ENCODE results near the gene PTPRU. TPM values are rescaled to one million over a fixed set of nuclear protein-coding genes. Genes with fewer than 3 reads are reported as not detected.
"Not testable (repeated sequence)": the region's sequence is repeated elsewhere in the genome, so short reads cannot be mapped to it uniquely, and the experiment has no call there.

PTPRU gene
- polyA plus RNA-seq, 4 donors = 8.9 to 19.1 (median 13.4) TPM

GRCh38 chr1:29284286-29284960, 48.1 kb downstream of the PTPRU start:
- DNase-seq (ENCODE audit: low read depth in 4 of 4, low spot score in 3 of 4) = no peak

GRCh38 chr1:29284961-29285560, 48.7 kb downstream of the PTPRU start:
- no peak for DNase-seq (ENCODE audit: low read depth in 4 of 4, low spot score in 3 of 4)

GRCh38 chr1:29285771-29286170, 49.4 kb downstream of the PTPRU start:
- DNase-seq (ENCODE audit: low read depth in 4 of 4, low spot score in 3 of 4) = no peak

- DNase-seq (ENCODE audit: low read depth in 4 of 4, low spot score in 3 of 4) = no peak
Observed at GRCh38 chr1:29286194-29286767, 50.0 kb downstream of the PTPRU start.

GRCh38 chr1:29289493-29289892, 53.2 kb downstream of the PTPRU start:
- DNase-seq (ENCODE audit: low read depth in 4 of 4, low spot score in 3 of 4) = no peak

GRCh38 chr1:29290414-29290985, 54.2 kb downstream of the PTPRU start:
- no peak for DNase-seq (ENCODE audit: low read depth in 4 of 4, low spot score in 3 of 4)

GRCh38 chr1:29291756-29292155, 55.4 kb downstream of the PTPRU start:
- no peak for DNase-seq (ENCODE audit: low read depth in 4 of 4, low spot score in 3 of 4)

GRCh38 chr1:29292344-29292743, 56.0 kb downstream of the PTPRU start:
- no peak for DNase-seq (ENCODE audit: low read depth in 4 of 4, low spot score in 3 of 4)

- no peak for DNase-seq (ENCODE audit: low read depth in 4 of 4, low spot score in 3 of 4)
Observed at GRCh38 chr1:29297450-29297849, 61.1 kb downstream of the PTPRU start.

GRCh38 chr1:29298246-29298645, 61.9 kb downstream of the PTPRU start:
- DNase-seq (ENCODE audit: low read depth in 4 of 4, low spot score in 3 of 4) = no peak

GRCh38 chr1:29299446-29299845, 63.1 kb downstream of the PTPRU start:
- DNase-seq (ENCODE audit: low read depth in 4 of 4, low spot score in 3 of 4) = no peak

- not testable (repeated sequence) for DNase-seq (ENCODE audit: low read depth in 4 of 4, low spot score in 3 of 4)
Observed at GRCh38 chr1:29301732-29302131, 65.4 kb downstream of the PTPRU start.

- DNase-seq (ENCODE audit: low read depth in 4 of 4, low spot score in 3 of 4) = no peak
Observed at GRCh38 chr1:29303201-29304024, 67.1 kb downstream of the PTPRU start.

GRCh38 chr1:29304025-29304684, 67.8 kb downstream of the PTPRU start:
- no peak for DNase-seq (ENCODE audit: low read depth in 4 of 4, low spot score in 3 of 4)

- no peak for DNase-seq (ENCODE audit: low read depth in 4 of 4, low spot score in 3 of 4)
Observed at GRCh38 chr1:29305943-29306342, 69.6 kb downstream of the PTPRU start.

GRCh38 chr1:29306471-29307140, 70.3 kb downstream of the PTPRU start:
- DNase-seq (ENCODE audit: low read depth in 4 of 4, low spot score in 3 of 4) = no peak

- DNase-seq (ENCODE audit: low read depth in 4 of 4, low spot score in 3 of 4) = no peak
Observed at GRCh38 chr1:29309075-29309474, 72.8 kb downstream of the PTPRU start.

- no peak for DNase-seq (ENCODE audit: low read depth in 4 of 4, low spot score in 3 of 4)
Observed at GRCh38 chr1:29309621-29310020, 73.3 kb downstream of the PTPRU start.

- DNase-seq (ENCODE audit: low read depth in 4 of 4, low spot score in 3 of 4) = no peak
Observed at GRCh38 chr1:29310616-29311180, 74.4 kb downstream of the PTPRU start.
